ENCODE data around the gene RNF144A.

The RNF144A gene

GRCh38 chr2:6971502-6971901, 54.3 kb downstream of the RNF144A start:
- no peak for DNase-seq (ENCODE audit: low read depth)
- no peak overlapping the region for H3K4me3 ChIP-seq (ENCODE audit: control insufficient read depth, low read depth, low read length)

GRCh38 chr2:6972067-6972710, 55.0 kb downstream of the RNF144A start:
- TF ChIP-seq CTCF (IDR thresholded peaks at IDR 0.05; ENCODE audit: control insufficient read depth, insufficient read depth, low read depth, low read length, missing control alignments) = no peak
- DNase-seq (ENCODE audit: low read depth) = no peak

More at GRCh38 chr2:6971502-6971901, 54.3 kb downstream of the RNF144A start:
- TF ChIP-seq CTCF (IDR thresholded peaks at IDR 0.05; ENCODE audit: control insufficient read depth, insufficient read depth, low read depth, low read length, missing control alignments) = no peak

GRCh38 chr2:6973895-6974545, 56.8 kb downstream of the RNF144A start:
- no peak overlapping the region for H3K4me3 ChIP-seq (ENCODE audit: control insufficient read depth, low read depth, low read length)
- TF ChIP-seq CTCF (IDR thresholded peaks at IDR 0.05; ENCODE audit: control insufficient read depth, insufficient read depth, low read depth, low read length, missing control alignments) = no peak
- DNase-seq (ENCODE audit: low read depth) = no peak

More at GRCh38 chr2:6972067-6972710, 55.0 kb downstream of the RNF144A start:
- no peak overlapping the region for H3K4me3 ChIP-seq (ENCODE audit: control insufficient read depth, low read depth, low read length)

GRCh38 chr2:6975988-6976387, 58.8 kb downstream of the RNF144A start:
- DNase-seq (ENCODE audit: low read depth) = no peak
- H3K4me3 ChIP-seq (ENCODE audit: control insufficient read depth, low read depth, low read length) = no peak overlapping the region
- no peak for TF ChIP-seq CTCF (IDR thresholded peaks at IDR 0.05; ENCODE audit: control insufficient read depth, insufficient read depth, low read depth, low read length, missing control alignments)

- no peak overlapping the region for H3K4me3 ChIP-seq (ENCODE audit: control insufficient read depth, low read depth, low read length)
- no peak for TF ChIP-seq CTCF (IDR thresholded peaks at IDR 0.05; ENCODE audit: control insufficient read depth, insufficient read depth, low read depth, low read length, missing control alignments)
- DNase-seq (ENCODE audit: low read depth) = no peak
Measured at GRCh38 chr2:6977113-6977741, 60.0 kb downstream of the RNF144A start.

GRCh38 chr2:6977786-6978185, 60.6 kb downstream of the RNF144A start:
- DNase-seq (ENCODE audit: low read depth) = no peak
- no peak for TF ChIP-seq CTCF (IDR thresholded peaks at IDR 0.05; ENCODE audit: control insufficient read depth, insufficient read depth, low read depth, low read length, missing control alignments)
- H3K4me3 ChIP-seq (ENCODE audit: control insufficient read depth, low read depth, low read length) = no peak overlapping the region

Data from AG09309 (cell line).